MM.1S (cell line): Measurements from ENCODE around the gene CYP4F3.

Source experiments
- EZH2 ChIP-seq: fragments of 300-600 bp; sonication (generic); optimal IDR thresholded peaks from 2 replicates; pipeline ENCODE3; 2017; ENCODE audit warnings: low read depth, mild to moderate bottlenecking, antibody characterized with exemption, low read length, mixed read lengths
- EZH2phosphoT487 ChIP-seq: fragments of 300-600 bp; sonication (generic); IDR thresholded peaks from 2 replicates; pipeline ENCODE4 v1.6.1; 2018; ENCODE audit warnings: antibody characterized with exemption, low read length
- TF ChIP-seq, protein P1 (sequence below): fragments of 300-600 bp; sonication (generic); IDR thresholded peaks from 2 replicates; pipeline ENCODE4 v1.5.1; 2016; ENCODE audit warnings: antibody characterized with exemption, low read length, mixed read lengths

DNA sequence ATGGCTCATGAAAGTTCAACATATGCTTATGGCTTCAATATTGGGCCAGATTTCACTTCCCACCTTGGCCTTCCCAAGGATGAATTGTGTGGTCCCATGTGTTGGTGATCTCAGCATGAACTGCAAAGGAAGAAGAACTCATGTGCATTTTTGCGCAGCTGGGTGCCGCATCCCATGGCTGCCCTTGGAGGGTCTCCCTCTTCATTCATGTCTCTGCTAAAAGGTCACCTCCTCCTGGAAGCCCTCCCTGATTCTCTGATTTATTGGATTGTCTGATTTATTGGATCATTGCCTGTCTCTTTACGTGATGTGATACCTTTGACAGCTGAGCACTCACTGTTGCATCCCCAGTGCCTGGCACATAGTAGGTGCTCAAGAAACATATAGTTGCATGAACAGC, 27.4 kb upstream of the CYP4F3 start:
- TF ChIP-seq, protein P1, sequence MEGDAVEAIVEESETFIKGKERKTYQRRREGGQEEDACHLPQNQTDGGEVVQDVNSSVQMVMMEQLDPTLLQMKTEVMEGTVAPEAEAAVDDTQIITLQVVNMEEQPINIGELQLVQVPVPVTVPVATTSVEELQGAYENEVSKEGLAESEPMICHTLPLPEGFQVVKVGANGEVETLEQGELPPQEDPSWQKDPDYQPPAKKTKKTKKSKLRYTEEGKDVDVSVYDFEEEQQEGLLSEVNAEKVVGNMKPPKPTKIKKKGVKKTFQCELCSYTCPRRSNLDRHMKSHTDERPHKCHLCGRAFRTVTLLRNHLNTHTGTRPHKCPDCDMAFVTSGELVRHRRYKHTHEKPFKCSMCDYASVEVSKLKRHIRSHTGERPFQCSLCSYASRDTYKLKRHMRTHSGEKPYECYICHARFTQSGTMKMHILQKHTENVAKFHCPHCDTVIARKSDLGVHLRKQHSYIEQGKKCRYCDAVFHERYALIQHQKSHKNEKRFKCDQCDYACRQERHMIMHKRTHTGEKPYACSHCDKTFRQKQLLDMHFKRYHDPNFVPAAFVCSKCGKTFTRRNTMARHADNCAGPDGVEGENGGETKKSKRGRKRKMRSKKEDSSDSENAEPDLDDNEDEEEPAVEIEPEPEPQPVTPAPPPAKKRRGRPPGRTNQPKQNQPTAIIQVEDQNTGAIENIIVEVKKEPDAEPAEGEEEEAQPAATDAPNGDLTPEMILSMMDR = no peak
- TF ChIP-seq EZH2 = no peak
- TF ChIP-seq EZH2phosphoT487 = no peak
